CD4-positive, alpha-beta T cell (primary cell): ENCODE data around the gene DYNC1H1. TPM values are rescaled to one million over a fixed set of nuclear protein-coding genes. Genes with fewer than 3 reads are reported as not detected.

Experiments
- ATAC-seq: fragments of 200-7000 bp; cut with Tn5 transposase; one replicate; pipeline ENCODE4 v1.10.0; 2022; ENCODE audit warnings: mild to moderate bottlenecking; ENCODE audit not compliant: poor library complexity
- CTCF ChIA-PET: fragments of 350-600 bp; sonication (Branson Sonifier 250); formaldehyde crosslinking; loops from one replicate; lab custom pipeline; 2021; ENCODE audit warnings: antibody characterized with exemption, inconsistent platforms; lab: Charles Lee
- POLR2A ChIA-PET: fragments of 350-600 bp; sonication (Branson Sonifier 250); formaldehyde crosslinking; loops from one replicate; lab custom pipeline; 2021; ENCODE audit warnings: antibody characterized with exemption, inconsistent platforms; lab: Charles Lee
- DNase-seq, 14 experiments: peaks; one replicate each; pipeline ENCODE4 v3.0.0-alpha.2; 2013 to 2020; ENCODE audit warnings: mixed read lengths in 2 of 14
- H3K27ac ChIP-seq, 2 donors: one replicate each; pipeline versions ENCODE4 v1.5.1 to v1.7.0; 2013; ENCODE audit warnings: low read length in 2 of 2, low read depth in 1 of 2, mild to moderate bottlenecking in 1 of 2
- H3K27me3 ChIP-seq, 2 experiments: 1 replicate in 1 of 2; 2 replicates in 1 of 2; pipeline versions ENCODE4 v1.6.1 to v1.7.0; 2013; ENCODE audit warnings: low read length in 2 of 2, control low read depth in 1 of 2, mild to moderate bottlenecking in 1 of 2, moderate library complexity in 1 of 2; ENCODE audit not compliant: insufficient read depth in 2 of 2, control insufficient read depth in 1 of 2
- H3K36me3 ChIP-seq: one replicate; pipeline ENCODE4 v1.6.1; 2013; ENCODE audit warnings: low read length, control low read depth; ENCODE audit not compliant: insufficient read depth
- H3K4me1 ChIP-seq: one replicate; pipeline ENCODE4 v1.6.1; 2013; ENCODE audit warnings: low read length, control low read depth; ENCODE audit not compliant: insufficient read depth
- H3K4me3 ChIP-seq: one replicate; pipeline ENCODE4 v1.5.1; 2013; ENCODE audit warnings: mild to moderate bottlenecking, low read length, moderate library complexity
- H3K9me3 ChIP-seq, 2 experiments: 1 replicate in 1 of 2; 2 replicates in 1 of 2; pipeline versions ENCODE4 v1.6.1 to v1.7.0; 2013; ENCODE audit warnings: low read length in 2 of 2, mild to moderate bottlenecking in 2 of 2, control low read depth in 1 of 2, moderate library complexity in 1 of 2; ENCODE audit not compliant: control insufficient read depth in 1 of 2, insufficient read depth in 1 of 2
- H3K27ac Mint-ChIP-seq: one replicate; pipeline ENCODE4 v1.8.0; 2020; ENCODE audit warnings: mixed read lengths
- H3K27me3 Mint-ChIP-seq: one replicate; pipeline ENCODE4 v1.8.0; 2021; ENCODE audit warnings: mixed read lengths
- H3K36me3 Mint-ChIP-seq: one replicate; pipeline ENCODE4 v1.8.0; 2021; ENCODE audit warnings: low read depth, mixed read lengths
- H3K4me1 Mint-ChIP-seq: one replicate; pipeline ENCODE4 v1.8.0; 2021; ENCODE audit warnings: low read depth, mixed read lengths
- H3K4me3 Mint-ChIP-seq: one replicate; pipeline ENCODE4 v1.8.0; 2020; ENCODE audit warnings: mild to moderate bottlenecking, mixed read lengths
- H3K9me3 Mint-ChIP-seq: one replicate; pipeline ENCODE4 v1.8.0; 2020; ENCODE audit warnings: mixed read lengths
- intact Hi-C, 2 experiments: fragments of 100-400 bp; cut with DNase I in 1 of 2; cut with micrococcal nuclease in 1 of 2; formaldehyde crosslinking; loops; one replicate each; pipeline versions ENCODE4 v1.15.1 to v1.9.0; 2023 to 2025; cut with DNase I, micrococcal nuclease
- total RNA-seq, 174 experiments: library from RNA in 2 of 174; stranded (reverse) in 2 of 174; gene quantifications; one replicate each; pipeline ENCODE4 v1.2.3 and lab custom pipeline; 2021 to 2026
- TF ChIP-seq, protein P1 (sequence below): fragments of 200-600 bp; IDR thresholded peaks from one replicate; pipeline ENCODE4 v1.8.0; 2022; ENCODE audit warnings: antibody characterized with exemption, mild to moderate bottlenecking

Gene DYNC1H1
- total RNA-seq, 2 experiments from 2014 or later = 286 to 293 TPM

GRCh38 chr14:102095231-102095870, 131.0 kb downstream of the DYNC1H1 start:
- peaks cover 4% of the 10 kb centered on the region for H3K4me1 Mint-ChIP-seq
- TF ChIP-seq, protein P1, sequence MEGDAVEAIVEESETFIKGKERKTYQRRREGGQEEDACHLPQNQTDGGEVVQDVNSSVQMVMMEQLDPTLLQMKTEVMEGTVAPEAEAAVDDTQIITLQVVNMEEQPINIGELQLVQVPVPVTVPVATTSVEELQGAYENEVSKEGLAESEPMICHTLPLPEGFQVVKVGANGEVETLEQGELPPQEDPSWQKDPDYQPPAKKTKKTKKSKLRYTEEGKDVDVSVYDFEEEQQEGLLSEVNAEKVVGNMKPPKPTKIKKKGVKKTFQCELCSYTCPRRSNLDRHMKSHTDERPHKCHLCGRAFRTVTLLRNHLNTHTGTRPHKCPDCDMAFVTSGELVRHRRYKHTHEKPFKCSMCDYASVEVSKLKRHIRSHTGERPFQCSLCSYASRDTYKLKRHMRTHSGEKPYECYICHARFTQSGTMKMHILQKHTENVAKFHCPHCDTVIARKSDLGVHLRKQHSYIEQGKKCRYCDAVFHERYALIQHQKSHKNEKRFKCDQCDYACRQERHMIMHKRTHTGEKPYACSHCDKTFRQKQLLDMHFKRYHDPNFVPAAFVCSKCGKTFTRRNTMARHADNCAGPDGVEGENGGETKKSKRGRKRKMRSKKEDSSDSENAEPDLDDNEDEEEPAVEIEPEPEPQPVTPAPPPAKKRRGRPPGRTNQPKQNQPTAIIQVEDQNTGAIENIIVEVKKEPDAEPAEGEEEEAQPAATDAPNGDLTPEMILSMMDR = no peak
- ATAC-seq (no peak), DNase-seq (no peak)
- no peaks in the 10 kb centered on the region for H3K27me3 Mint-ChIP-seq
- no peaks in the 10 kb centered on the region for H3K9me3 Mint-ChIP-seq
- H3K4me3 Mint-ChIP-seq = no peak overlapping the region
- CTCF ChIA-PET = interaction anchor here (0.9 to 2.0 kb wide), 8 partner anchors 11 to 219 kb away, joined by 3 to 28 read pairs (median 5); partner anchors contain the start of gene DYNC1H1
- Histone ChIP-seq H3K36me3 (no peaks in the 10 kb centered on the region), H3K9me3 (no peaks in the 10 kb centered on the region), H3K4me3 (no peak overlapping the region), H3K27ac (no peak overlapping the region), H3K27me3 (no peaks in the 10 kb centered on the region), H3K4me1 (peaks cover 5% of the 10 kb centered on the region)
- intact Hi-C loops = loop anchor here in 1 of 2 experiments (5.0 kb wide), 2 partner anchors 48 to 388 kb away; no protein-coding TSS in a partner anchor
- H3K36me3 Mint-ChIP-seq = no peaks in the 10 kb centered on the region
- POLR2A ChIA-PET = interaction anchor here (1.3 to 1.5 kb wide), 2 partner anchors 45 to 389 kb away, joined by 3 to 6 read pairs; no protein-coding TSS in a partner anchor
- H3K27ac Mint-ChIP-seq = no peak overlapping the region

DNA sequence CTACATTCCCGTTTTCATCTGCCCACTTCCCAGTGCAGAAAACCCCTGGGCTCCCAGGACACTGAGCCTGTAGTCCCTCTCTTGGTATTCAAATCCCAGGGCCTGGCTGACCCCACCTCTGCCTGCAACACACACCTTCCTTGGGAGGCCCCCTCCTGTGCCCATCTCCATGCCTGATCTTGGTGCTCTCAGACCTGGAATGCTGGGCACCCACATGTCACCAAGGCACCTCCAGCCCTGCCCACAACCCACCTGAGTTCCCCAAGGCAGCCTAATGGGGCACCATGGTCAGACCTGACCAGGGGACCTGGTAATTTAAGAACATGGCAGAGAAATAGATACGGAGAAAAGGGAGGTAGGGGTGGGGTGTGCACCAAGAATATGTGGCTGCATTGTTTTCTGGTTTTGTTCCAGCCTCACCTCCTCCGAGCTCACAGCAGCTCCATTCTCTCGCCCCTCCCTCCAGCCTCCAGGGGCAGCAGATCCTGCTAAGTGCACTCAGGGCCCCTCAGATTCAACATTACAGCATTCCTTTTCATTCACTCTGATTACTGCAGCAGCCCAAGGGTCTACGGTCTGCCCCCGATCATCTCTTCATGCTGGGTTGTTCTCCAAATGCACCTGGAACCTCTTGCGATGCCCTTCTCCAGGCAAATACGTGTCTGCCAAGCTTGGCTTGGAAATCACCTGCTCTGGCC, 131.6 kb downstream of the DYNC1H1 start:
- Histone ChIP-seq H3K4me1 (peaks cover 5% of the 10 kb centered on the region), H3K27ac (no peak overlapping the region), H3K4me3 (no peak overlapping the region), H3K36me3 (no peaks in the 10 kb centered on the region), H3K27me3 (no peaks in the 10 kb centered on the region), H3K9me3 (no peaks in the 10 kb centered on the region)
- intact Hi-C loops = loop anchor here (1.0 to 5.0 kb wide), 4 partner anchors 33 to 389 kb away; no protein-coding TSS in a partner anchor
- Mint-ChIP-seq H3K27ac (no peak overlapping the region), H3K36me3 (no peaks in the 10 kb centered on the region), H3K9me3 (no peaks in the 10 kb centered on the region), H3K4me3 (no peak overlapping the region), H3K27me3 (no peaks in the 10 kb centered on the region), H3K4me1 (no peaks in the 10 kb centered on the region)
- ChIA-PET CTCF (interaction anchor here (0.9 to 2.1 kb wide), 18 partner anchors 8 to 218 kb away, joined by 3 to 28 read pairs (median 4); partner anchors contain the start of genes DYNC1H1 and HSP90AA1), POLR2A (interaction anchor here (0.6 to 1.5 kb wide), 6 partner anchors 8 to 389 kb away, joined by 3 to 6 read pairs (median 3); no protein-coding TSS in a partner anchor)
- DNase-seq = no peak
- peak; percentile 26 for ATAC-seq
- TF ChIP-seq, protein P1 = no peak

DNA sequence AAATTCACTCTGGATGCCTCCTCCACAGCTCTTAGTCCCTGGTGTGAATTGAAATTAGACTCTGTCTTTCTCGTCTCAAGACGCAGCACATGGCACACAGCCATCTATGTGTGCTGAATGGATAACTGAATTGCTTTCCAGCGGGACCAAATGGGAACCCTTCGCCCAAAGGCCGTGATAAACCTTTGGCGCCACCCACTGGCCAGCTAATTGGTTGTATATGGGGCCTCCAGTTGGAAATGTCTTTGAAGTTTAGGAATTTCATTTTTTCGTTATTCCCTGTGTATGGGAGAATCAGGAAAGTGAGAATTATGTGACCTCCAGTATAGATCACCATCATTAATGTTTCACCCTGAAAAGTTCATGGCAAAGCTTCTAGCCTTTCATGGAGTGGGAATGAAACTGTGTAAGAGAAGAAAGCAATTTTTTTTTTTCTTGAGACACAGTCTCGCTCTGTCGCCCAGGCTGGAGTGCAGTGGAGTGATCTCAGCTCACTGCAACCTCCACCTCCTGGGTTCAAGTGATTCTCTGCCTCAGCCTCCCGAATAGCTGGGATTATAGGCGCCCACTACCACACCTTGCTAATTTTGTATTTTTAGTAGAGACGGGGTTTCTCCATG, 132.3 kb downstream of the DYNC1H1 start:
- Histone ChIP-seq H3K9me3 (no peaks in the 10 kb centered on the region), H3K4me1 (peaks cover 5% of the 10 kb centered on the region), H3K36me3 (no peaks in the 10 kb centered on the region), H3K4me3 (no peak overlapping the region), H3K27ac (no peak overlapping the region), H3K27me3 (no peaks in the 10 kb centered on the region)
- no peaks in the 10 kb centered on the region for H3K4me1 Mint-ChIP-seq
- intact Hi-C loops = loop anchor here (1.0 to 5.0 kb wide), 4 partner anchors 33 to 389 kb away; no protein-coding TSS in a partner anchor
- H3K36me3 Mint-ChIP-seq = no peaks in the 10 kb centered on the region
- H3K4me3 Mint-ChIP-seq = no peak overlapping the region
- ATAC-seq (peak; percentile 67), DNase-seq (peak; percentile 51 to 86 (median 66))
- H3K27me3 Mint-ChIP-seq = no peaks in the 10 kb centered on the region
- H3K27ac Mint-ChIP-seq = no peak overlapping the region
- ChIA-PET POLR2A (interaction anchor here (0.6 to 1.5 kb wide), 6 partner anchors 8 to 390 kb away, joined by 3 to 6 read pairs (median 3); no protein-coding TSS in a partner anchor), CTCF (interaction anchor here (0.6 to 2.1 kb wide), 21 partner anchors 8 to 234 kb away, joined by 3 to 28 read pairs (median 4); partner anchors contain the start of genes DYNC1H1 and HSP90AA1)
- no peaks in the 10 kb centered on the region for H3K9me3 Mint-ChIP-seq
- TF ChIP-seq, protein P1 = peak; percentile 98
